Measurements from ENCODE around the gene TJP3.

Gene TJP3

DNA sequence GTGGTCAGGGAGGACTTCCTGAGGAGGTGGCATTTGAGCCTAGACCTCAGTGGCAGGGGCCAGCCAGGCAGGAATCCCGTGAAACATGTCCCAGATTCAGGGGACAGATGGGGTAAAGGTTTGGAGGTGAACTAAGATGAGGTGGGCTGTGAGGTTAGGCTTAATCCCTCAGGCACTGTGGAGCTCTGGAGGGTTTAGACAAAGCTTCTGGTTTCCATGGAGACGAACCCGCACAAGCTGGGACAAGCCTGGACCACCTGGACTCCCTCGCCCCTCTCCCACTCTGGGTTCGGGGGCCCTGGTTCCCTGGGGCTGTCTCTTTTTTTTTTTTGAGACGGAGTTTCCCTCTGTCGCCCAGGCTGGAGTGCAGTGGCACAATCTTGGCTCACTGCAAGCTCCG, 15.7 kb downstream of the TJP3 start:
- TF ChIP-seq CTCF (IDR thresholded peaks at IDR 0.05; ENCODE audit: extremely low read depth, insufficient read depth, missing control alignments), result no peak
- in situ Hi-C loops (cut with MboI; ENCODE audit: low pct_unique_long_range_greater_than_20kb, low sequenced_read_pairs, unreplicated experiment), result no loop called here
- no peak for DNase-seq (ENCODE audit: low spot score)

GRCh38 chr19:3725121-3725520, 16.9 kb downstream of the TJP3 start:
- TF ChIP-seq CTCF (IDR thresholded peaks at IDR 0.05; ENCODE audit: extremely low read depth, insufficient read depth, missing control alignments), result no peak
- no peak for DNase-seq (ENCODE audit: low spot score)
- in situ Hi-C loops (cut with MboI; ENCODE audit: low pct_unique_long_range_greater_than_20kb, low sequenced_read_pairs, unreplicated experiment), result no loop called here

DNA sequence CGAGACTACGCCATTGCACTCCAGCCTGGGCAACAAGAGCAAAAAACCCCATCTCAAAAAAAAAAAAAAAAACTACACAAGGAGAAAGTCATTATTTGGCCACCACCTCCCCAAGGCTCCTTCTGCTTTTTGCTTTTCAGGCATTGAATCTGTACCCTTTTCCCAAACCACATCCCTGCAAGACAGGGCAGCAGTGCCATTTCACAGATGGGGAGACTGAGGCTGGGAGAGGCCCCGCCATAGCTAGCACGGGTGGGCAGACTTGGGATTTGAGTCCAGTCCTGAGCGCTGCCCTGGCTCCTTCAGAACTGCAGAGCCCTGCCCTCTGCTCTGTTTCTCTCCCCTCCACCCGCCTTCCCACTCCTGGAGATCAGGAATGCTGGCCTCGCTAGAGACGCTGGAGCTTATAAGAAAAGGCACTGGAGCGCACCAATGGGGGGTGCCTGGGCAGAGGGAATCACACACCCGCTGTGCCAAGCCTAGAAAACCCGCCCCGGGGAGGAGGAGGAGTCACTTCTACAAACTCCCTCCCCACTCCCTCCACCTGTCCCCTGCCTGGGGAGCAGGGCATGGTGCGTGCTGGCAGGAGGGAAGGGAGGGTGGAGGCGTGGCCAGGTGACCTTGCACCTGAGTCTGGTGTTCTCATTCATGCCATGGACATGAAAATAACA, 17.6 kb downstream of the TJP3 start:
- in situ Hi-C loops (cut with MboI; ENCODE audit: low pct_unique_long_range_greater_than_20kb, low sequenced_read_pairs, unreplicated experiment), result no loop called here

DNA sequence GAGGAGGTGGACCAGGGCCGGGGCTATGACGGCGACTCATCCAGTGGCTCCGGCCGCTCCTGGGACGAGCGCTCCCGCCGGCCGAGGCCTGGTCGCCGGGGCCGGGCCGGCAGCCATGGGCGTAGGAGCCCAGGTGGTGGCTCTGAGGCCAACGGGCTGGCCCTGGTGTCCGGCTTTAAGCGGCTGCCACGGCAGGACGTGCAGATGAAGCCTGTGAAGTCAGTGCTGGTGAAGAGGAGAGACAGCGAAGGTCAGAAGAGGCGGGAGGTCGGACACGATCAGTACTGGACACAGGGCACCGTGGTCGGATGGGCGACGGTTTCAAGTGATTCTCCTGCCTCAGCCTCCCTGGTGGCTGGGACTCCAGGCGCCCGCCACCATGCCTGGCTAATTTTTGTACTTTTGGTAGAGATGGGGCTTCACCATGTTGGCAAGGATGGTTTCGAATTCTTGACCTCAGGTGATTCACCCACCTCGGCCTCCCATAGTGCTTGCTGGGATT, 22.3 kb downstream of the TJP3 start:
- in situ Hi-C loops (cut with MboI; ENCODE audit: low pct_unique_long_range_greater_than_20kb, low sequenced_read_pairs, unreplicated experiment), result no loop called here

More for the DNA sequence above, 17.6 kb downstream of the TJP3 start:
- no peak for TF ChIP-seq CTCF (IDR thresholded peaks at IDR 0.05; ENCODE audit: extremely low read depth, insufficient read depth, missing control alignments)
- no peak for DNase-seq (ENCODE audit: low spot score)

GRCh38 chr19:3732108-3732507, 23.9 kb downstream of the TJP3 start:
- TF ChIP-seq CTCF (IDR thresholded peaks at IDR 0.05; ENCODE audit: extremely low read depth, insufficient read depth, missing control alignments), result no peak
- DNase-seq (ENCODE audit: low spot score), result no peak
- in situ Hi-C loops (cut with MboI; ENCODE audit: low pct_unique_long_range_greater_than_20kb, low sequenced_read_pairs, unreplicated experiment), result no loop called here

More for the DNA sequence above, 22.3 kb downstream of the TJP3 start:
- no peak for DNase-seq (ENCODE audit: low spot score)
- no peak for TF ChIP-seq CTCF (IDR thresholded peaks at IDR 0.05; ENCODE audit: extremely low read depth, insufficient read depth, missing control alignments)

- DNase-seq (ENCODE audit: low spot score), result no peak
- no peak for TF ChIP-seq CTCF (IDR thresholded peaks at IDR 0.05; ENCODE audit: extremely low read depth, insufficient read depth, missing control alignments)
- in situ Hi-C loops (cut with MboI; ENCODE audit: low pct_unique_long_range_greater_than_20kb, low sequenced_read_pairs, unreplicated experiment), result no loop called here
Observed at GRCh38 chr19:3733549-3734309, 25.5 kb downstream of the TJP3 start.

Data from GM13977 (cell line).